Neural progenitor cell (in vitro differentiated cells): ENCODE measurements around the gene TMEM115. TPM values are rescaled to one million over a fixed set of nuclear protein-coding genes. Genes with fewer than 3 reads are reported as not detected.
A peak's percentile ranks its signal among the peaks of the same experiment; 100 is the strongest.

ENCODE experiments used
- DNase-seq: peaks from one replicate; pipeline ENCODE4 v3.0.0-alpha.2; 2016; ENCODE audit warnings: low spot score
- H2AFZ ChIP-seq: fragments of 200-600 bp; sonication (generic); replicated peaks from 2 replicates; pipeline ENCODE4 v1.6.1; 2016; ENCODE audit warnings: antibody characterized with exemption
- H3F3A ChIP-seq: fragments of 200-600 bp; sonication (generic); 2 replicates; pipeline ENCODE4 v1.6.1; 2016; ENCODE audit warnings: antibody characterized with exemption, low read depth
- H3K27ac ChIP-seq: fragments of 200-600 bp; sonication (generic); 2 replicates; pipeline ENCODE4 v1.5.1; 2016; ENCODE audit warnings: mild to moderate bottlenecking
- H3K27me3 ChIP-seq: fragments of 200-600 bp; sonication (generic); 2 replicates; pipeline ENCODE4 v1.6.1; 2016; ENCODE audit warnings: mild to moderate bottlenecking, moderate library complexity
- H3K36me3 ChIP-seq: fragments of 200-600 bp; sonication (generic); 2 replicates; pipeline ENCODE4 v1.5.1; 2016
- H3K4me1 ChIP-seq: fragments of 200-600 bp; sonication (generic); 2 replicates; pipeline ENCODE4 v1.6.1; 2016; ENCODE audit warnings: mixed run types
- H3K4me2 ChIP-seq: fragments of 200-600 bp; sonication (generic); 2 replicates; pipeline ENCODE4 v1.6.1; 2016
- H3K4me3 ChIP-seq: fragments of 200-600 bp; sonication (generic); 2 replicates; pipeline ENCODE4 v1.5.1; 2016
- H3K79me2 ChIP-seq: fragments of 200-600 bp; sonication (generic); 2 replicates; pipeline ENCODE4 v1.6.1; 2016; ENCODE audit warnings: low read depth
- H3K9ac ChIP-seq: fragments of 200-600 bp; sonication (generic); 2 replicates; pipeline ENCODE4 v1.6.1; 2016
- H3K9me3 ChIP-seq: fragments of 200-600 bp; sonication (generic); 2 replicates; pipeline ENCODE4 v1.5.1; 2016; ENCODE audit warnings: low read depth
- H4K20me1 ChIP-seq: fragments of 200-600 bp; sonication (generic); 2 replicates; pipeline ENCODE4 v1.6.1; 2016; ENCODE audit warnings: low read depth
- H3K27ac Mint-ChIP-seq: 3 replicates; pipeline ENCODE4 v1.8.0; 2021; ENCODE audit warnings: mixed read lengths
- H3K27me3 Mint-ChIP-seq: 2 replicates; pipeline ENCODE4 v1.8.0; 2022; ENCODE audit warnings: low read depth, mild to moderate bottlenecking, inconsistent platforms, moderate library complexity, mixed read lengths; ENCODE audit not compliant: insufficient read depth
- H3K36me3 Mint-ChIP-seq: 3 replicates; pipeline ENCODE4 v1.8.0; 2021; ENCODE audit warnings: mixed read lengths
- H3K4me1 Mint-ChIP-seq: 3 replicates; pipeline ENCODE4 v1.8.0; 2021; ENCODE audit warnings: mixed read lengths
- H3K4me3 Mint-ChIP-seq: 3 replicates; pipeline ENCODE4 v1.8.0; 2021; ENCODE audit warnings: mild to moderate bottlenecking, moderate library complexity, mixed read lengths
- H3K9me3 Mint-ChIP-seq: 3 replicates; pipeline ENCODE4 v1.8.0; 2020; ENCODE audit warnings: mixed read lengths
- CTCF ChIP-seq: fragments of 200-600 bp; sonication (generic); IDR thresholded peaks from 2 replicates; pipeline ENCODE4 v1.5.1; 2017; ENCODE audit warnings: antibody characterized with exemption, mild to moderate bottlenecking
- EZH2 ChIP-seq: fragments of 200-600 bp; sonication (generic); IDR thresholded peaks from 2 replicates; pipeline ENCODE4 v1.6.1; 2017; ENCODE audit warnings: antibody characterized with exemption, mild to moderate bottlenecking, moderate library complexity
- EZH2phosphoT487 ChIP-seq: fragments of 200-600 bp; sonication (generic); IDR thresholded peaks from 2 replicates; pipeline ENCODE4 v1.6.1; 2017; ENCODE audit warnings: antibody characterized with exemption
- total RNA-seq: library from RNA; depleted of rRNA; stranded (reverse); fragments of >200 nt; gene quantifications from 2 replicates; pipeline ENCODE4 v1.2.3, GENCODE V29; 2015; ENCODE audit warnings: low replicate concordance

The TMEM115 gene
- total RNA-seq, 1 donor from 2014 or later: 6.3 TPM

DNA sequence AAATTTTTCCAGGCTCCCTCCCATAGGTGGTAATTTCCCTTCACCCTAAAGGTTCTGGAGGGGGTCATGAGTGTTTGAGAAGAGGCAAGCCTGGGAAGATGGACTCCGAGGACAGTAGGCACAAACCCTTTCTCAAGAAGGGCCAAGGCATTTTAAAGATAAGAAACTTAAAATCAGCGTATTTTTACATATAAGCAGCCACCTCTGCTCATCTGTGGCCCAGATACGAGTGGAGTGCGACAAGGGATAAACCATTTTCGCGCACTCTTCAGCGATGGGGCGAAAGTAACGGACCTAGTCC is 19.2 kb downstream of the TMEM115 start:
- H3K4me3 Mint-ChIP-seq: peak overlapping the region; percentile 74
- H3K4me3 ChIP-seq: peak overlapping the region; percentile 40

DNA sequence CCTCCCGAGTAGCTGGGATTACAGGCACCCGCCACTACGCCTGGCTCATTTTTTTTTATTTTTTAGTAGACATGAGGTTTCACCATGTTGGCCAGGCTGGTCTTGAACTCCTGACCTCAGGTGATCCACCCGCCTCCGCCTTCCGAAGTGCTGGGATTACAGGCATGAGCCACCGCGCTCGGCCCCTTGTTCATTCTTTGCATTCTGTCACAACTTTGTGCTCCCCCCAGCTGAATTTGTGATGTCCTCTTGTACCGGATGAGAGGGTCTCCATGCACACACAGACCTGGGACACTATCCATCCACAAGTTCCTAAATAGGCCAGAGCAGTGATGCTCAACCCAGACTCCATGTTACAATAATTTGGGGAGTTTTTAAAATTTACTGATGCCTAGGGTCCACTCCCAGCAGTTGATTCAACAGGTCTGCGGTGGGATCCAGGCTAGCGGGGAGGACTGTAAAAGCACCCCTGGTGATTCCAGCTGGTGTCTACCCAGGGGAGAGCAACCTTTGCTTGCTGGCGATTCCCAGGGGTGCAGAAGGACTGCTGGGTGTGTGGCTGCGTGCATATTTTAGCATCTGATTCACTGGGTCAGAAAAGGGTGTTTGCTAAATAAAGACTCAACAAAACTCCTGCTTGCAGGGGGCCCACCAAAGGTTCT is 19.7 kb downstream of the TMEM115 start:
- H3K4me1 Mint-ChIP-seq: peaks cover 28% of the 10 kb centered on the region
- DNase-seq: no peak
- Histone ChIP-seq H3K4me3 (no peak overlapping the region), H3K4me2 (peak overlapping the region; percentile 75), H3K36me3 (no peaks in the 10 kb centered on the region), H3K9me3 (no peaks in the 10 kb centered on the region), H4K20me1 (peaks cover 19% of the 10 kb centered on the region), H3K4me1 (peaks cover 25% of the 10 kb centered on the region), H3K9ac (no peak overlapping the region), H2AFZ (no peak overlapping the region), H3K27ac (no peak overlapping the region), H3K27me3 (peaks cover 69% of the 10 kb centered on the region), H3F3A (peaks cover 23% of the 10 kb centered on the region), H3K79me2 (peaks cover 24% of the 10 kb centered on the region)
- H3K36me3 Mint-ChIP-seq: peaks cover 3% of the 10 kb centered on the region
- no peaks in the 10 kb centered on the region for H3K9me3 Mint-ChIP-seq
- H3K4me3 Mint-ChIP-seq: peak overlapping the region; percentile 74
- no peak for TF ChIP-seq EZH2
- no peak for TF ChIP-seq EZH2phosphoT487
- TF ChIP-seq CTCF: no peak
- peaks cover 36% of the 10 kb centered on the region for H3K27me3 Mint-ChIP-seq
- no peak overlapping the region for H3K27ac Mint-ChIP-seq

More for the DNA sequence above, 19.2 kb downstream of the TMEM115 start:
- Mint-ChIP-seq H3K27me3 (peaks cover 36% of the 10 kb centered on the region), H3K4me1 (peaks cover 28% of the 10 kb centered on the region), H3K9me3 (no peaks in the 10 kb centered on the region), H3K27ac (no peak overlapping the region), H3K36me3 (peaks cover 3% of the 10 kb centered on the region)
- Histone ChIP-seq H3F3A (peaks cover 23% of the 10 kb centered on the region), H3K27ac (no peak overlapping the region), H3K79me2 (peaks cover 19% of the 10 kb centered on the region), H3K27me3 (peaks cover 73% of the 10 kb centered on the region), H4K20me1 (peaks cover 16% of the 10 kb centered on the region), H3K4me1 (peaks cover 25% of the 10 kb centered on the region), H3K36me3 (no peaks in the 10 kb centered on the region), H3K9me3 (no peaks in the 10 kb centered on the region), H3K9ac (no peak overlapping the region), H2AFZ (peak overlapping the region; percentile 78), H3K4me2 (peak overlapping the region; percentile 75)
- DNase-seq: no peak
- no peak for TF ChIP-seq EZH2
- no peak for TF ChIP-seq EZH2phosphoT487
- no peak for TF ChIP-seq CTCF

- Histone ChIP-seq H3K27ac (no peak overlapping the region), H3K27me3 (peaks cover 62% of the 10 kb centered on the region), H3K4me2 (no peak overlapping the region), H3K9ac (no peak overlapping the region), H3K79me2 (peaks cover 30% of the 10 kb centered on the region), H3K4me1 (peaks cover 25% of the 10 kb centered on the region), H3K36me3 (no peaks in the 10 kb centered on the region), H3K4me3 (no peak overlapping the region), H3K9me3 (no peaks in the 10 kb centered on the region), H4K20me1 (peaks cover 24% of the 10 kb centered on the region), H3F3A (peaks cover 23% of the 10 kb centered on the region), H2AFZ (no peak overlapping the region)
- H3K27ac Mint-ChIP-seq: no peak overlapping the region
- no peak for DNase-seq
- peaks cover 30% of the 10 kb centered on the region for H3K27me3 Mint-ChIP-seq
- H3K4me1 Mint-ChIP-seq: peaks cover 32% of the 10 kb centered on the region
- H3K36me3 Mint-ChIP-seq: peaks cover 3% of the 10 kb centered on the region
- TF ChIP-seq EZH2phosphoT487 (no peak), CTCF (no peak), EZH2 (no peak)
- no peaks in the 10 kb centered on the region for H3K9me3 Mint-ChIP-seq
- H3K4me3 Mint-ChIP-seq: peak overlapping the region; percentile 98
These were observed 20.4 kb downstream of the TMEM115 start for GRCh38 chr3:50338965-50339364.
